ENCODE data around the gene CD82.
"Not testable (repeated sequence)": the region's sequence is repeated elsewhere in the genome, so short reads cannot be mapped to it uniquely, and the experiment has no call there.

The CD82 gene

DNA sequence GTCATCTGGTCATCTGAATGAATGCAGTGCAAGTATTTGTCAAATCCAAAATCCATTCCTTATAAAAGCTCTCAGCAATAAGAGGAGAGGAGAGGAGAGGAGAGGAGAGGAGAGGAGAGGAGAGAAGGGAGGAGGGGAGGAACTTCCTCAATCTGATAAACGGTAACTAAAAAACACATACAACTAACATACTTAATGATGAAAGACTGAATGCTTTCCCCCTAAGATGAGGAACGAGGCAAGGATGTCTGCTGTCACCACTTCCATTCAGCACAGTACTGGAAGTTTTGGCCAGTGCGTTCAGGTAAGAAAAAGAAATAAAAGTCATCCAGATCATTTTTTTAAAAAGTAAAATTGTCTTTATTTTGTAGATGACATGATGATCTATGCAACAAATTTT is 80.4 kb downstream of the CD82 start:
- TF ChIP-seq ISL1 (CRISPR knock-in tag; IDR thresholded peaks at IDR 0.05): no peak
- TF ChIP-seq ZC3H10 (CRISPR knock-in tag; IDR thresholded peaks at IDR 0.05): no peak
- TF ChIP-seq PPARA (CRISPR knock-in tag; IDR thresholded peaks at IDR 0.05; ENCODE audit: borderline replicate concordance): no peak
- TF ChIP-seq ZNF70 (CRISPR knock-in tag; IDR thresholded peaks at IDR 0.05): no peak
- TF ChIP-seq CSDC2 (CRISPR knock-in tag; IDR thresholded peaks at IDR 0.05): no peak
- TF ChIP-seq POU6F1 (CRISPR knock-in tag; IDR thresholded peaks at IDR 0.05; ENCODE audit: borderline replicate concordance, low read depth): no peak
- no peak for TF ChIP-seq SNAI2 (CRISPR knock-in tag; IDR thresholded peaks at IDR 0.05)
- no peak for TF ChIP-seq ZFP3 (CRISPR knock-in tag; IDR thresholded peaks at IDR 0.05)
- TF ChIP-seq, protein P1, sequence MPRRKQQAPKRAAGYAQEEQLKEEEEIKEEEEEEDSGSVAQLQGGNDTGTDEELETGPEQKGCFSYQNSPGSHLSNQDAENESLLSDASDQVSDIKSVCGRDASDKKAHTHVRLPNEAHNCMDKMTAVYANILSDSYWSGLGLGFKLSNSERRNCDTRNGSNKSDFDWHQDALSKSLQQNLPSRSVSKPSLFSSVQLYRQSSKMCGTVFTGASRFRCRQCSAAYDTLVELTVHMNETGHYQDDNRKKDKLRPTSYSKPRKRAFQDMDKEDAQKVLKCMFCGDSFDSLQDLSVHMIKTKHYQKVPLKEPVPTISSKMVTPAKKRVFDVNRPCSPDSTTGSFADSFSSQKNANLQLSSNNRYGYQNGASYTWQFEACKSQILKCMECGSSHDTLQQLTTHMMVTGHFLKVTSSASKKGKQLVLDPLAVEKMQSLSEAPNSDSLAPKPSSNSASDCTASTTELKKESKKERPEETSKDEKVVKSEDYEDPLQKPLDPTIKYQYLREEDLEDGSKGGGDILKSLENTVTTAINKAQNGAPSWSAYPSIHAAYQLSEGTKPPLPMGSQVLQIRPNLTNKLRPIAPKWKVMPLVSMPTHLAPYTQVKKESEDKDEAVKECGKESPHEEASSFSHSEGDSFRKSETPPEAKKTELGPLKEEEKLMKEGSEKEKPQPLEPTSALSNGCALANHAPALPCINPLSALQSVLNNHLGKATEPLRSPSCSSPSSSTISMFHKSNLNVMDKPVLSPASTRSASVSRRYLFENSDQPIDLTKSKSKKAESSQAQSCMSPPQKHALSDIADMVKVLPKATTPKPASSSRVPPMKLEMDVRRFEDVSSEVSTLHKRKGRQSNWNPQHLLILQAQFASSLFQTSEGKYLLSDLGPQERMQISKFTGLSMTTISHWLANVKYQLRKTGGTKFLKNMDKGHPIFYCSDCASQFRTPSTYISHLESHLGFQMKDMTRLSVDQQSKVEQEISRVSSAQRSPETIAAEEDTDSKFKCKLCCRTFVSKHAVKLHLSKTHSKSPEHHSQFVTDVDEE (CRISPR knock-in tag; IDR thresholded peaks at IDR 0.05): no peak
- TF ChIP-seq, protein P2, sequence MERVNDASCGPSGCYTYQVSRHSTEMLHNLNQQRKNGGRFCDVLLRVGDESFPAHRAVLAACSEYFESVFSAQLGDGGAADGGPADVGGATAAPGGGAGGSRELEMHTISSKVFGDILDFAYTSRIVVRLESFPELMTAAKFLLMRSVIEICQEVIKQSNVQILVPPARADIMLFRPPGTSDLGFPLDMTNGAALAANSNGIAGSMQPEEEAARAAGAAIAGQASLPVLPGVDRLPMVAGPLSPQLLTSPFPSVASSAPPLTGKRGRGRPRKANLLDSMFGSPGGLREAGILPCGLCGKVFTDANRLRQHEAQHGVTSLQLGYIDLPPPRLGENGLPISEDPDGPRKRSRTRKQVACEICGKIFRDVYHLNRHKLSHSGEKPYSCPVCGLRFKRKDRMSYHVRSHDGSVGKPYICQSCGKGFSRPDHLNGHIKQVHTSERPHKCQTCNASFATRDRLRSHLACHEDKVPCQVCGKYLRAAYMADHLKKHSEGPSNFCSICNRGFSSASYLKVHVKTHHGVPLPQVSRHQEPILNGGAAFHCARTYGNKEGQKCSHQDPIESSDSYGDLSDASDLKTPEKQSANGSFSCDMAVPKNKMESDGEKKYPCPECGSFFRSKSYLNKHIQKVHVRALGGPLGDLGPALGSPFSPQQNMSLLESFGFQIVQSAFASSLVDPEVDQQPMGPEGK (CRISPR knock-in tag; IDR thresholded peaks at IDR 0.05; ENCODE audit: borderline replicate concordance): no peak
- no peak for TF ChIP-seq CSRNP3 (CRISPR knock-in tag; IDR thresholded peaks at IDR 0.05)
- TF ChIP-seq TCF4 (CRISPR knock-in tag; IDR thresholded peaks at IDR 0.05; ENCODE audit: borderline replicate concordance): no peak
- TF ChIP-seq ARNTL (CRISPR knock-in tag; IDR thresholded peaks at IDR 0.05; ENCODE audit: borderline replicate concordance, low read depth): no peak
- no peak for TF ChIP-seq ZNF8 (CRISPR knock-in tag; IDR thresholded peaks at IDR 0.05)
- no peak for TF ChIP-seq RARB (CRISPR knock-in tag; IDR thresholded peaks at IDR 0.05)
- TF ChIP-seq OSR1 (CRISPR knock-in tag; IDR thresholded peaks at IDR 0.05): no peak
- no peak for TF ChIP-seq ZFP30 (CRISPR knock-in tag; IDR thresholded peaks at IDR 0.05)
- TF ChIP-seq ZNF565 (CRISPR knock-in tag; conservative IDR thresholded peaks at IDR 0.05; ENCODE audit: low read depth): no peak
- TF ChIP-seq, protein P3, sequence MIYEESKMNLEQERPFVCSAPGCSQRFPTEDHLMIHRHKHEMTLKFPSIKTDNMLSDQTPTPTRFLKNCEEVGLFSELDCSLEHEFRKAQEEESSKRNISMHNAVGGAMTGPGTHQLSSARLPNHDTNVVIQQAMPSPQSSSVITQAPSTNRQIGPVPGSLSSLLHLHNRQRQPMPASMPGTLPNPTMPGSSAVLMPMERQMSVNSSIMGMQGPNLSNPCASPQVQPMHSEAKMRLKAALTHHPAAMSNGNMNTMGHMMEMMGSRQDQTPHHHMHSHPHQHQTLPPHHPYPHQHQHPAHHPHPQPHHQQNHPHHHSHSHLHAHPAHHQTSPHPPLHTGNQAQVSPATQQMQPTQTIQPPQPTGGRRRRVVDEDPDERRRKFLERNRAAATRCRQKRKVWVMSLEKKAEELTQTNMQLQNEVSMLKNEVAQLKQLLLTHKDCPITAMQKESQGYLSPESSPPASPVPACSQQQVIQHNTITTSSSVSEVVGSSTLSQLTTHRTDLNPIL (CRISPR knock-in tag; IDR thresholded peaks at IDR 0.05; ENCODE audit: low read depth): no peak
- no peak for TF ChIP-seq GLIS3 (CRISPR knock-in tag; IDR thresholded peaks at IDR 0.05)
- ATAC-seq: no peak

GRCh38 chr11:44647255-44647955 is 81.9 kb downstream of the CD82 start:
- TF ChIP-seq ZNF8 (CRISPR knock-in tag; IDR thresholded peaks at IDR 0.05) (peak; percentile 89), ISL1 (CRISPR knock-in tag; IDR thresholded peaks at IDR 0.05) (peak; percentile 73)
- ATAC-seq: not testable (repeated sequence)

- no peak for ATAC-seq
- TF ChIP-seq CSDC2 (CRISPR knock-in tag; IDR thresholded peaks at IDR 0.05) (no peak), SNAI2 (CRISPR knock-in tag; IDR thresholded peaks at IDR 0.05) (no peak), TCF4 (CRISPR knock-in tag; IDR thresholded peaks at IDR 0.05; ENCODE audit: borderline replicate concordance) (no peak), GLIS3 (CRISPR knock-in tag; IDR thresholded peaks at IDR 0.05) (no peak)
Measured at GRCh38 chr11:44648109-44648508, 82.6 kb downstream of the CD82 start.

Measured in SK-N-SH treated with all-trans-retinoic acid at 6 μM for 48 hours (cell line).